ENCODE results near the gene ITPR2.

- TF ChIP-seq RAD21 (conservative IDR thresholded peaks at IDR 0.05 in 1 of 2, IDR thresholded peaks at IDR 0.05 in 1 of 2) (no peak), CTCF (IDR thresholded peaks at IDR 0.05) (no peak)
These were observed 135.8 kb downstream of the ITPR2 start for GRCh38 chr12:26697217-26697616.

Data from A549 (cell line).